ENCODE results near the gene CYTH1.

The CYTH1 gene
- 199 to 686 (median 363) reads per million in 9 experiments for total RNA-seq

GRCh38 chr17:78781893-78782304, at the start of gene CYTH1:
CYTH1 (minus strand) TSS chr17:78782273; CDS start chr17:78782223, 50 bp downstream.
- Mint-ChIP-seq H3K36me3 (ENCODE audit: insufficient read depth) (peaks cover 86% of the 10 kb centered on the region), H3K9me3 (no peaks in the 10 kb centered on the region), H3K4me3 (peak within 1 kb of the TSS; percentile 87 to 93), H3K27me3 (no peaks in the 10 kb centered on the region), H3K4me1 (ENCODE audit: low read depth in 2 of 2) (peaks cover 44% of the 10 kb centered on the region in 2 donors), H3K27ac (peak within 1 kb of the TSS; percentile 94 to 97)
- no peak for ATAC-seq (replicated peaks)
- no peak for DNase-seq

GRCh38 chr17:78829477-78829876, 47.4 kb upstream of the CYTH1 start:
- Mint-ChIP-seq H3K4me3 (no peak overlapping the region), H3K4me1 (ENCODE audit: low read depth in 2 of 2) (peaks cover 23 to 35% of the 10 kb centered on the region in 2 donors), H3K27me3 (no peaks in the 10 kb centered on the region), H3K9me3 (no peaks in the 10 kb centered on the region), H3K27ac (no peak overlapping the region), H3K36me3 (ENCODE audit: insufficient read depth) (peaks cover 95% of the 10 kb centered on the region)
- DNase-seq (no peak), ATAC-seq (replicated peaks) (no peak)

GRCh38 chr17:78828470-78829185, 46.6 kb upstream of the CYTH1 start:
- Mint-ChIP-seq H3K4me1 (ENCODE audit: low read depth in 2 of 2) (peaks cover 28 to 39% of the 10 kb centered on the region in 2 donors), H3K27me3 (no peaks in the 10 kb centered on the region), H3K4me3 (no peak overlapping the region), H3K9me3 (no peaks in the 10 kb centered on the region), H3K27ac (peak overlapping the region; percentile 53 to 62), H3K36me3 (ENCODE audit: insufficient read depth) (peaks cover 95% of the 10 kb centered on the region)
- ATAC-seq (replicated peaks), result peak; percentile 36
- DNase-seq, result no peak

GRCh38 chr17:78826836-78827509, 44.9 kb upstream of the CYTH1 start:
- DNase-seq (no peak), ATAC-seq (replicated peaks) (no peak)
- Mint-ChIP-seq H3K27me3 (no peaks in the 10 kb centered on the region), H3K4me3 (no peak overlapping the region), H3K9me3 (no peaks in the 10 kb centered on the region), H3K36me3 (ENCODE audit: insufficient read depth) (peaks cover 95% of the 10 kb centered on the region), H3K27ac (peak overlapping the region in 1 of 2 donors; percentile 77), H3K4me1 (ENCODE audit: low read depth in 2 of 2) (peaks cover 36 to 43% of the 10 kb centered on the region in 2 donors)

- no peak overlapping the region for H3K4me3 Mint-ChIP-seq
- peak overlapping the region in 1 of 2 donors; percentile 67 for H3K27ac Mint-ChIP-seq
- H3K4me1 Mint-ChIP-seq (ENCODE audit: low read depth in 2 of 2), result peaks cover 36 to 43% of the 10 kb centered on the region in 2 donors
- H3K27me3 Mint-ChIP-seq, result no peaks in the 10 kb centered on the region
- ATAC-seq (replicated peaks) (no peak), DNase-seq (no peak)
- peaks cover 95% of the 10 kb centered on the region for H3K36me3 Mint-ChIP-seq (ENCODE audit: insufficient read depth)
- no peaks in the 10 kb centered on the region for H3K9me3 Mint-ChIP-seq
Measured at GRCh38 chr17:78826421-78826820, 44.3 kb upstream of the CYTH1 start.

- Mint-ChIP-seq H3K27me3 (no peaks in the 10 kb centered on the region), H3K36me3 (ENCODE audit: insufficient read depth) (peaks cover 95% of the 10 kb centered on the region), H3K4me1 (ENCODE audit: low read depth in 2 of 2) (peaks cover 36 to 43% of the 10 kb centered on the region in 2 donors), H3K27ac (peak overlapping the region in 1 of 2 donors; percentile 67), H3K4me3 (no peak overlapping the region), H3K9me3 (no peaks in the 10 kb centered on the region)
- DNase-seq (no peak), ATAC-seq (replicated peaks) (no peak)
Measured at GRCh38 chr17:78825696-78826095, 43.6 kb upstream of the CYTH1 start.

GRCh38 chr17:78824240-78824639, 42.2 kb upstream of the CYTH1 start:
- Mint-ChIP-seq H3K4me3 (no peak overlapping the region), H3K9me3 (no peaks in the 10 kb centered on the region), H3K27me3 (no peaks in the 10 kb centered on the region), H3K27ac (no peak overlapping the region), H3K4me1 (ENCODE audit: low read depth in 2 of 2) (peaks cover 34 to 39% of the 10 kb centered on the region in 2 donors), H3K36me3 (ENCODE audit: insufficient read depth) (peaks cover 98% of the 10 kb centered on the region)
- ATAC-seq (replicated peaks), result no peak
- DNase-seq, result no peak

- peaks cover 98% of the 10 kb centered on the region for H3K36me3 Mint-ChIP-seq (ENCODE audit: insufficient read depth)
- H3K9me3 Mint-ChIP-seq, result no peaks in the 10 kb centered on the region
- no peaks in the 10 kb centered on the region for H3K27me3 Mint-ChIP-seq
- ATAC-seq (replicated peaks) (no peak), DNase-seq (no peak)
- H3K4me1 Mint-ChIP-seq (ENCODE audit: low read depth in 2 of 2), result peaks cover 41 to 46% of the 10 kb centered on the region in 2 donors
- peak overlapping the region; percentile 81 to 87 for H3K27ac Mint-ChIP-seq
- H3K4me3 Mint-ChIP-seq, result peak overlapping the region in 1 of 2 donors; percentile 38
Measured at GRCh38 chr17:78823282-78824046, 41.4 kb upstream of the CYTH1 start.

GRCh38 chr17:78822552-78822951, 40.5 kb upstream of the CYTH1 start:
- no peaks in the 10 kb centered on the region for H3K9me3 Mint-ChIP-seq
- peaks cover 98% of the 10 kb centered on the region for H3K36me3 Mint-ChIP-seq (ENCODE audit: insufficient read depth)
- H3K27ac Mint-ChIP-seq, result peak overlapping the region; percentile 81 to 87
- H3K27me3 Mint-ChIP-seq, result no peaks in the 10 kb centered on the region
- ATAC-seq (replicated peaks) (no peak), DNase-seq (no peak)
- H3K4me3 Mint-ChIP-seq, result peak overlapping the region in 1 of 2 donors; percentile 42
- H3K4me1 Mint-ChIP-seq (ENCODE audit: low read depth in 2 of 2), result peaks cover 41% of the 10 kb centered on the region in 2 donors

GRCh38 chr17:78821961-78822360, 39.9 kb upstream of the CYTH1 start:
- Mint-ChIP-seq H3K27me3 (no peaks in the 10 kb centered on the region), H3K27ac (peak overlapping the region; percentile 81 to 87), H3K4me3 (no peak overlapping the region), H3K36me3 (ENCODE audit: insufficient read depth) (peaks cover 98% of the 10 kb centered on the region), H3K9me3 (no peaks in the 10 kb centered on the region), H3K4me1 (ENCODE audit: low read depth in 2 of 2) (peaks cover 47% of the 10 kb centered on the region in 2 donors)
- DNase-seq, result no peak
- ATAC-seq (replicated peaks), result no peak

- Mint-ChIP-seq H3K4me1 (ENCODE audit: low read depth in 2 of 2) (peaks cover 50 to 51% of the 10 kb centered on the region in 2 donors), H3K27me3 (no peaks in the 10 kb centered on the region), H3K9me3 (no peaks in the 10 kb centered on the region), H3K4me3 (peak overlapping the region in 1 of 2 donors; percentile 21), H3K27ac (peak overlapping the region; percentile 89 to 98), H3K36me3 (ENCODE audit: insufficient read depth) (peaks cover 94% of the 10 kb centered on the region)
- ATAC-seq (replicated peaks) (no peak), DNase-seq (no peak)
Measured at GRCh38 chr17:78820841-78821240, 38.8 kb upstream of the CYTH1 start.

GRCh38 chr17:78819806-78820792, 38.0 kb upstream of the CYTH1 start:
- peaks cover 90% of the 10 kb centered on the region for H3K36me3 Mint-ChIP-seq (ENCODE audit: insufficient read depth)
- H3K27me3 Mint-ChIP-seq, result no peaks in the 10 kb centered on the region
- no peak for DNase-seq
- H3K27ac Mint-ChIP-seq, result peak overlapping the region; percentile 89 to 98
- peaks cover 45 to 48% of the 10 kb centered on the region in 2 donors for H3K4me1 Mint-ChIP-seq (ENCODE audit: low read depth in 2 of 2)
- peak overlapping the region; percentile 69 to 86 for H3K4me3 Mint-ChIP-seq
- no peak for ATAC-seq (replicated peaks)
- no peaks in the 10 kb centered on the region for H3K9me3 Mint-ChIP-seq

All from effector memory CD8-positive, alpha-beta T cell (primary cell).